Measurements from ENCODE around the gene SMYD3.

- TF ChIP-seq CTCF (IDR thresholded peaks at IDR 0.05) (no peak), POLR2A (IDR thresholded peaks at IDR 0.05) (no peak)
These were observed 124.4 kb downstream of the SMYD3 start for GRCh38 chr1:246382589-246383238.
